Sigmoid colon (tissue), 7 donors: ENCODE measurements around the gene RD3L. TPM values are rescaled to one million over a fixed set of nuclear protein-coding genes. Genes with fewer than 3 reads are reported as not detected.
A peak's percentile ranks its signal among the peaks of the same experiment; 100 is the strongest.
"Not testable (repeated sequence)": the region's sequence is repeated elsewhere in the genome, so short reads cannot be mapped to it uniquely, and the experiment has no call there.

Source experiments
- DNase-seq: peaks from one replicate; pipeline ENCODE4 v3.0.0-alpha.2; 2019
- H3K27ac ChIP-seq, 4 donors: fragments of 200-600 bp; sonication (generic); one replicate each; pipeline ENCODE4 v1.5.1; 2016 to 2019; ENCODE audit warnings: mild to moderate bottlenecking in 1 of 4
- H3K27me3 ChIP-seq, 3 donors: fragments of 200-600 bp; sonication (generic); one replicate each; pipeline ENCODE4 v1.5.1; 2019; ENCODE audit warnings: mild to moderate bottlenecking in 1 of 3
- H3K36me3 ChIP-seq, 4 donors: fragments of 200-600 bp; sonication (generic); one replicate each; pipeline ENCODE4 v1.5.1; 2016 to 2019
- H3K4me1 ChIP-seq, 4 donors: fragments of 200-600 bp; sonication (generic); one replicate each; pipeline ENCODE4 v1.5.1; 2017 to 2019
- H3K4me3 ChIP-seq, 4 donors: fragments of 200-600 bp; sonication (generic); one replicate each; pipeline ENCODE4 v1.5.1; 2017 to 2019; ENCODE audit warnings: mild to moderate bottlenecking in 2 of 4, moderate library complexity in 1 of 4
- H3K9me3 ChIP-seq, 4 donors: fragments of 200-600 bp in 3 of 4; sonication (generic) in 3 of 4; one replicate each; pipeline versions ENCODE4 v1.5.1 to v1.6.1; 2013 to 2019
- CTCF ChIP-seq, 4 experiments: fragments of 450-650 bp in 3 of 4; fragments of 200-600 bp in 1 of 4; IDR thresholded peaks; one replicate each; pipeline ENCODE4 v1.5.1; 2016 to 2019; ENCODE audit warnings: antibody characterized with exemption in 4 of 4, mild to moderate bottlenecking in 3 of 4, moderate library complexity in 2 of 4
- EP300 ChIP-seq, 4 donors: sonication (generic); formaldehyde crosslinking; IDR thresholded peaks; one replicate each; pipeline ENCODE4 v1.6.1; 2017; ENCODE audit warnings: antibody characterized with exemption in 4 of 4
- POLR2A ChIP-seq, 2 donors: fragments of 450-650 bp; IDR thresholded peaks; one replicate each; pipeline ENCODE4 v1.6.1; 2016; ENCODE audit warnings: antibody characterized with exemption in 2 of 2, mild to moderate bottlenecking in 2 of 2, moderate library complexity in 2 of 2
- POLR2AphosphoS5 ChIP-seq, 4 donors: sonication (generic); formaldehyde crosslinking; IDR thresholded peaks; one replicate each; pipeline ENCODE4 v1.6.1; 2017; ENCODE audit warnings: antibody characterized with exemption in 4 of 4
- WGBS, 2 donors: extraction: QIAGEN DNeasy Blood & Tissue Kit; methylation state at CpG; one replicate each; pipeline ENCODE4 v1.1.7; 2013; 5-methylcytosine and 5-hydroxymethylcytosine counted together
- intact Hi-C: fragments of 100-400 bp; cut with DNase I; formaldehyde crosslinking; loops from one replicate; pipeline ENCODE4 v1.15.1; 2023
- polyA plus RNA-seq, 3 donors: library from polyadenylated mRNA; stranded (reverse); fragments of 200-250 nt; gene quantifications; one replicate each; pipeline ENCODE4 v1.2.3, GENCODE V29; 2013
- total RNA-seq, 4 donors: library from RNA; depleted of rRNA; stranded (reverse); fragments of >200 nt; gene quantifications; one replicate each; pipeline ENCODE4 v1.1.0, GENCODE V29; 2016
- donor health status: healthy with polysubstance abuse.
- donor health status: Bipolar disorder and iron deficiency.
- donor health status: healthy.

Gene RD3L
- total and polyA plus RNA-seq, 7 donors = not detected

GRCh38 chr14:103923863-103924262 lies 18.5 kb downstream of the RD3L start:
- peaks cover 0 to 22% (median 18%) of the 10 kb centered on the region in 4 donors for H3K4me1 ChIP-seq
- TF ChIP-seq CTCF (IDR thresholded peaks at IDR 0.05) (no peak), EP300 (IDR thresholded peaks at IDR 0.05) (no peak), POLR2A (IDR thresholded peaks at IDR 0.05) (no peak), POLR2AphosphoS5 (IDR thresholded peaks at IDR 0.05) (no peak)
- no peaks in the 10 kb centered on the region for H3K9me3 ChIP-seq
- peaks cover 0 to 22% (median 4%) of the 10 kb centered on the region in 3 donors for H3K27me3 ChIP-seq
- intact Hi-C loops = no loop called here
- no peaks in the 10 kb centered on the region for H3K36me3 ChIP-seq
- no peak for DNase-seq
- H3K4me3 ChIP-seq = no peak overlapping the region
- WGBS, 2 donors = 6 to 11% methylated on average over 6 of the region's 6 CpGs
- H3K27ac ChIP-seq = no peak overlapping the region

- Histone ChIP-seq H3K27me3 (peaks cover 0 to 17% (median 0%) of the 10 kb centered on the region in 3 donors), H3K4me1 (peaks cover 0 to 37% (median 31%) of the 10 kb centered on the region in 4 donors), H3K4me3 (peak overlapping the region; percentile 84 to 99 (median 86))
- intact Hi-C loops, H3K36me3 ChIP-seq, DNase-seq, H3K9me3 ChIP-seq, H3K27ac ChIP-seq: not testable (repeated sequence)
- WGBS, 2 donors = 73 to 74% methylated on average over 12 of the region's 12 CpGs
Measured at GRCh38 chr14:103921855-103922200, 20.5 kb downstream of the RD3L start.

- H3K4me1 ChIP-seq = peaks cover 0 to 42% (median 32%) of the 10 kb centered on the region in 4 donors
- 1% methylated on average over 58 of the region's 58 CpGs for WGBS, 2 donors
- peak overlapping the region; percentile 84 to 99 (median 86) for H3K4me3 ChIP-seq
- H3K36me3 ChIP-seq = peaks cover 0 to 9% (median 0%) of the 10 kb centered on the region in 4 donors
- intact Hi-C loops = no loop called here
- H3K9me3 ChIP-seq = no peaks in the 10 kb centered on the region
- H3K27ac ChIP-seq = peak overlapping the region; percentile 82 to 90 (median 84)
- peaks cover 0 to 17% (median 0%) of the 10 kb centered on the region in 3 donors for H3K27me3 ChIP-seq
- DNase-seq = peak; percentile 94
- peak; percentile 63 to 92 (median 88) for TF ChIP-seq POLR2AphosphoS5 (IDR thresholded peaks at IDR 0.05)
- peak; percentile 56 to 64 for TF ChIP-seq POLR2A (IDR thresholded peaks at IDR 0.05)
- TF ChIP-seq CTCF (IDR thresholded peaks at IDR 0.05) = peak; percentile 63 to 98 (median 84)
- peak in 1 of 4 donors; percentile 41 for TF ChIP-seq EP300 (IDR thresholded peaks at IDR 0.05)
Measured at GRCh38 chr14:103920981-103921854, 21.1 kb downstream of the RD3L start.

- WGBS, 2 donors = 74 to 83% methylated on average over 14 of the region's 14 CpGs
- H3K36me3 ChIP-seq = peaks cover 7 to 52% (median 18%) of the 10 kb centered on the region in 4 donors
- H3K9me3 ChIP-seq = no peaks in the 10 kb centered on the region
- TF ChIP-seq POLR2A (IDR thresholded peaks at IDR 0.05) = no peak
- no peak for TF ChIP-seq CTCF (IDR thresholded peaks at IDR 0.05)
- TF ChIP-seq POLR2AphosphoS5 (IDR thresholded peaks at IDR 0.05) = no peak
- no peak for TF ChIP-seq EP300 (IDR thresholded peaks at IDR 0.05)
- peaks cover 0 to under 1% (median 0%) of the 10 kb centered on the region in 3 donors for H3K27me3 ChIP-seq
- H3K27ac ChIP-seq = no peak overlapping the region
- H3K4me1 ChIP-seq = peaks cover 0 to 42% (median 31%) of the 10 kb centered on the region in 4 donors
- DNase-seq = peak; percentile 59
- intact Hi-C loops = no loop called here
- no peak overlapping the region for H3K4me3 ChIP-seq
Measured at GRCh38 chr14:103916636-103917262, 25.6 kb downstream of the RD3L start.

GRCh38 chr14:103915616-103916015 lies 26.7 kb downstream of the RD3L start:
- intact Hi-C loops = no loop called here
- Histone ChIP-seq H3K27ac (no peak overlapping the region), H3K27me3 (no peaks in the 10 kb centered on the region), H3K9me3 (no peaks in the 10 kb centered on the region), H3K36me3 (peaks cover 7 to 61% (median 24%) of the 10 kb centered on the region in 4 donors), H3K4me3 (no peak overlapping the region), H3K4me1 (peaks cover 0 to 46% (median 28%) of the 10 kb centered on the region in 4 donors)
- TF ChIP-seq POLR2A (IDR thresholded peaks at IDR 0.05) (no peak), CTCF (IDR thresholded peaks at IDR 0.05) (no peak), EP300 (IDR thresholded peaks at IDR 0.05) (no peak), POLR2AphosphoS5 (IDR thresholded peaks at IDR 0.05) (no peak)
- 92 to 95% methylated on average over 6 of the region's 6 CpGs for WGBS, 2 donors
- DNase-seq = peak; percentile 41
